Measurements from ENCODE around the gene CDH19.

DNA sequence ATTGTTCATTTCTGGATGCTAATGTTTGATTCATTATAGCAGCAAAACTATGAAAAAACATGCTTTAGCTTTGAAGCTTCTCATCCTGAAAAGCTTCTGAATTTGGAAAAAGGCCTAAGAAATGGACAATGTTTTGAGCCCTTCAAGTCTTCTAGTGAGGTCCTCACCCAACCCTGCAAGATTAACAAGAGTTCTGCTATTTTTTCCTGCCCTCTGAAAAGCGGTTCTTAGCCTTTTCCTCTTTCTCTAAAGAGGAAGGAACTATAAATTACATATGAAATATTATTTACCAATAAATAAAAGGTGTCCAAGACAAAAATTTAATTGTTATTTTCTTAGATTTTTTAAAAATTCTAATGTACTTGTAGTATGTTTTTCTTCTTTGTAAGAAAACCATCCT is 19.9 kb upstream of the CDH19 start:
- TF ChIP-seq, protein P1, sequence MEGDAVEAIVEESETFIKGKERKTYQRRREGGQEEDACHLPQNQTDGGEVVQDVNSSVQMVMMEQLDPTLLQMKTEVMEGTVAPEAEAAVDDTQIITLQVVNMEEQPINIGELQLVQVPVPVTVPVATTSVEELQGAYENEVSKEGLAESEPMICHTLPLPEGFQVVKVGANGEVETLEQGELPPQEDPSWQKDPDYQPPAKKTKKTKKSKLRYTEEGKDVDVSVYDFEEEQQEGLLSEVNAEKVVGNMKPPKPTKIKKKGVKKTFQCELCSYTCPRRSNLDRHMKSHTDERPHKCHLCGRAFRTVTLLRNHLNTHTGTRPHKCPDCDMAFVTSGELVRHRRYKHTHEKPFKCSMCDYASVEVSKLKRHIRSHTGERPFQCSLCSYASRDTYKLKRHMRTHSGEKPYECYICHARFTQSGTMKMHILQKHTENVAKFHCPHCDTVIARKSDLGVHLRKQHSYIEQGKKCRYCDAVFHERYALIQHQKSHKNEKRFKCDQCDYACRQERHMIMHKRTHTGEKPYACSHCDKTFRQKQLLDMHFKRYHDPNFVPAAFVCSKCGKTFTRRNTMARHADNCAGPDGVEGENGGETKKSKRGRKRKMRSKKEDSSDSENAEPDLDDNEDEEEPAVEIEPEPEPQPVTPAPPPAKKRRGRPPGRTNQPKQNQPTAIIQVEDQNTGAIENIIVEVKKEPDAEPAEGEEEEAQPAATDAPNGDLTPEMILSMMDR (IDR thresholded peaks at IDR 0.05) = no peak
- no peak for TF ChIP-seq ZFX (IDR thresholded peaks at IDR 0.05; ENCODE audit: borderline replicate concordance)
